Body of pancreas (tissue), 4 donors: ENCODE data around the gene CLPSL1. TPM values are rescaled to one million over a fixed set of nuclear protein-coding genes. Genes with fewer than 3 reads are reported as not detected.
A peak's percentile ranks its signal among the peaks of the same experiment; 100 is the strongest.

ENCODE experiments used
- ATAC-seq: fragments of 150-250 bp; one replicate; pipeline ENCODE4 v1.9.1; 2016
- DNase-seq, 4 donors: peaks; one replicate each; pipeline ENCODE4 v3.0.0-alpha.2; 2019
- H3K27ac ChIP-seq, 4 donors: fragments of 200-600 bp; sonication (generic); 1 replicate in 3 of 4; 2 replicates in 1 of 4; pipeline versions ENCODE4 v1.5.1 to v1.6.1; 2016 to 2019; ENCODE audit warnings: mild to moderate bottlenecking in 1 of 4, mixed read lengths in 1 of 4, moderate library complexity in 1 of 4
- H3K27me3 ChIP-seq, 2 donors: fragments of 200-600 bp; sonication (generic); one replicate each; pipeline ENCODE4 v1.6.0; 2016; ENCODE audit warnings: mild to moderate bottlenecking in 1 of 2
- H3K36me3 ChIP-seq, 2 donors: fragments of 200-600 bp; sonication (generic); replicated peaks in 1 of 2; 2 replicates each; pipeline ENCODE4 v1.5.1; 2016; ENCODE audit warnings: low read depth in 2 of 2; ENCODE audit not compliant: insufficient read depth in 1 of 2
- H3K4me1 ChIP-seq: fragments of 200-600 bp; sonication (generic); one replicate; pipeline ENCODE4 v1.6.0; 2016
- H3K4me3 ChIP-seq, 2 donors: fragments of 200-600 bp; sonication (generic); 1 replicate in 1 of 2; 2 replicates in 1 of 2; pipeline ENCODE4 v1.5.1; 2016 to 2019
- H3K9me3 ChIP-seq, 3 donors: fragments of 200-600 bp; sonication (generic); 1 replicate in 2 of 3; 2 replicates in 1 of 3; pipeline ENCODE4 v1.5.1; 2016
- CTCF ChIP-seq, 7 experiments: fragments of 450-650 bp in 4 of 7; fragments of 200-600 bp in 3 of 7; sonication (generic) in 3 of 7; IDR thresholded peaks; one replicate each; pipeline ENCODE4 v1.5.1; 2016 to 2019; ENCODE audit warnings: antibody characterized with exemption in 7 of 7
- POLR2A ChIP-seq, 3 donors: fragments of 450-650 bp; IDR thresholded peaks; one replicate each; pipeline ENCODE4 v1.6.1; 2016; ENCODE audit warnings: antibody characterized with exemption in 3 of 3, mild to moderate bottlenecking in 2 of 3
- whole genome bisulfite sequencing, 2 donors: methylation state at CpG; one replicate each; pipeline ENCODE4 v1.1.5; 2017; 5-methylcytosine and 5-hydroxymethylcytosine counted together
- intact Hi-C: fragments of 100-400 bp; cut with DNase I; formaldehyde crosslinking; loops from one replicate; pipeline ENCODE4 v1.15.1; 2023
- total RNA-seq, 2 donors: library from RNA; depleted of rRNA; stranded (reverse); fragments of >200 nt; gene quantifications; one replicate each; pipeline ENCODE4 v1.1.0, GENCODE V29; 2016

CLPSL1 gene
- total RNA-seq, 2 donors from 2014 or later, result 7.8 to 11.9 TPM

- Histone ChIP-seq H3K4me1 (peaks cover 66% of the 10 kb centered on the region), H3K4me3 (no peak overlapping the region), H3K27ac (peak overlapping the region in 2 of 4 donors; percentile 99 to 100), H3K9me3 (no peaks in the 10 kb centered on the region), H3K36me3 (no peaks in the 10 kb centered on the region), H3K27me3 (no peaks in the 10 kb centered on the region)
- ATAC-seq (no peak), DNase-seq (peak; percentile 64 to 86 (median 78))
- WGBS, 2 donors, result 52 to 67% methylated on average over 3 of the region's 3 CpGs
- TF ChIP-seq CTCF (IDR thresholded peaks at IDR 0.05) (no peak), POLR2A (IDR thresholded peaks at IDR 0.05) (no peak)
- intact Hi-C loops, result loop anchor here (5.0 to 10.0 kb wide), 3 partner anchors 51 to 213 kb away; partner anchors contain the start of gene FKBP5
These were observed 45.4 kb upstream of the CLPSL1 start for GRCh38 chr6:35735452-35735851.

- ATAC-seq (no peak), DNase-seq (peak; percentile 71 to 81 (median 78))
- no peak overlapping the region for H3K27ac ChIP-seq
- H3K9me3 ChIP-seq, result no peaks in the 10 kb centered on the region
- no peaks in the 10 kb centered on the region for H3K36me3 ChIP-seq
- intact Hi-C loops, result loop anchor here (5.0 to 10.0 kb wide), 3 partner anchors 52 to 214 kb away; partner anchors contain the start of gene FKBP5
- no peaks in the 10 kb centered on the region for H3K27me3 ChIP-seq
- TF ChIP-seq CTCF (IDR thresholded peaks at IDR 0.05) (peak; percentile 81 to 91 (median 86)), POLR2A (IDR thresholded peaks at IDR 0.05) (no peak)
- WGBS, 2 donors, result 57 to 65% methylated on average over 8 of the region's 8 CpGs
- H3K4me3 ChIP-seq, result no peak overlapping the region
- H3K4me1 ChIP-seq, result peaks cover 59% of the 10 kb centered on the region
These were observed 44.4 kb upstream of the CLPSL1 start for GRCh38 chr6:35736253-35736894.

DNA sequence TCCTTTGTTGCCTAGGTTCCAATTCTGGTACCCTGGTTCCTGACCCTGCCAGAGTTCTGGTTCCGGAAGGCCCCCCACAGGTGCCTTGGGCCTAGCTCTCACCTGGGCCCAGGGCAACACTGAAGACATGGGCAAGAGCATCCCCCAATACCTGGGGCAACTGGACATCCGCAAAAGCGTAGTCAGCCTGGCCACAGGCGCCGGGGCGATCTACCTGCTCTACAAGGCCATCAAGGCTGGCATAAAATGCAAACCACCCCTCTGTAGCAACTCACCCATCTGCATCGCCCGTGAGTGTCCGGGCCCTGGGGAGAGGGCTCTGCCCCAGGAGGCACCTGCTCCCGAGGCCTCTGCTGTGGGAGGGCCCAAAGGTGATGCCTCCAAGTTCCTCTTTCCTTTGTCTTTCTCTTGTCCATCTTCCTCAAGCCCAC lies 43.8 kb upstream of the CLPSL1 start, which contains the start of gene ARMC12:
TSS of gene ARMC12 (plus strand) at position 51 of the 431 bp plus-strand sequence. CDS start at position 128, 77 bp downstream.
- 84 to 88% methylated on average over 4 to 10 of the region's 10 CpGs for WGBS, 2 donors
- no peak for TF ChIP-seq POLR2A (IDR thresholded peaks at IDR 0.05)
- TF ChIP-seq CTCF (IDR thresholded peaks at IDR 0.05), result no peak
- no peak for ATAC-seq
- intact Hi-C loops, result loop anchor here (5.0 to 10.0 kb wide), 3 partner anchors 52 to 215 kb away; partner anchors contain the start of gene FKBP5
- Histone ChIP-seq H3K27ac (no peak within 1 kb of the TSS), H3K27me3 (no peaks in the 10 kb centered on the region), H3K4me1 (peaks cover 55% of the 10 kb centered on the region), H3K9me3 (no peaks in the 10 kb centered on the region), H3K36me3 (no peaks in the 10 kb centered on the region), H3K4me3 (no peak within 1 kb of the TSS)
- DNase-seq, result no peak

DNA sequence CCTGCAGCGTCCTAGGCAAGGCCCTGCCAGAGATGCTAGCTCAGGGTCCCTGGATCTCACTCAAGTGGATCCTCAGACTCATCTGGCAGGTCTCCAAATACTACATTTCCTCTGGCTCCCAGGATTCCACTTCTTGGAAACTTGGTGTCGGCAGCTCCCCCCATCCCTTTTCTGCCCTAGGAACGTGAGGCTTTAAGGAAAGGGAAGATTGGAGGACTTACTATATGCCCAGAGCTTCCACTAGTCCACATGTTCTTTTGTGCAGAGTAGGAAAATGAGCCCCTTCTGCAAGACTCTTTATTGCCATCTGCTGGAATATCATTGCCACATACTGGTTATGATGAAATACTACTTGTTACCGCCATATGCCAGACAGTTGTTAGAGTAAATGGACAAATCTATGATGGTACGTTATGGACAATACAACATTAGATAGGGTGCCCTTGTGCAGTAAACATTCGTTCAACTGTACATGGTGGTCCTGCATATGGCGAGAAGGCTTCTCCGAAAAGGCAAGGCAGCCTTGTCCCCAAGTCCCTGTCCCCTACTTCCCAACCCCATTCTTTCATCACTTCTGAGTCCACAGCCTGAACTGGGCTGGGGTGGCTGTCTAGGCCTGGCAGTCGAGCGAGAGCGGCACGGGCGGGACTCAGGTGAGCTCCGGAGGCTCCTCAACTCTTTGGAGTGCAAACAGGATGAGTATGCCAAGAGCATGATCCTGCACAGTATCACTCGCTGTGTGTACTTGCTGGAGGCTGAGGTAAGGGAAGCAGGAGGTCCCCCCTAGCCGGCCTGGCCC lies 43.2 kb upstream of the CLPSL1 start:
- no peak overlapping the region for H3K4me3 ChIP-seq
- H3K9me3 ChIP-seq, result no peaks in the 10 kb centered on the region
- H3K27me3 ChIP-seq, result no peaks in the 10 kb centered on the region
- intact Hi-C loops, result loop anchor here (5.0 to 10.0 kb wide), 3 partner anchors 53 to 215 kb away; partner anchors contain the start of gene FKBP5
- no peak overlapping the region for H3K27ac ChIP-seq
- peaks cover 49% of the 10 kb centered on the region for H3K4me1 ChIP-seq
- H3K36me3 ChIP-seq, result no peaks in the 10 kb centered on the region
- TF ChIP-seq CTCF (IDR thresholded peaks at IDR 0.05) (peak; percentile 69 to 99 (median 98)), POLR2A (IDR thresholded peaks at IDR 0.05) (no peak)
- peak in 2 of 4 donors; percentile 25 to 45 for DNase-seq
- WGBS, 2 donors, result 35 to 48% methylated on average over 15 of the region's 16 CpGs
- ATAC-seq, result peak; percentile 68
